ENCODE data around the gene KIF5C. TPM values are rescaled to one million over a fixed set of nuclear protein-coding genes. Genes with fewer than 3 reads are reported as not detected.

KIF5C gene
- total and polyA plus RNA-seq, 2 of the 13 experiments (the other 11 are each of a cell fraction or from before 2014, with no cell fraction given) = 0.15 to 0.20 TPM

- TF ChIP-seq GMEB1 (CRISPR knock-in tag; IDR thresholded peaks at IDR 0.05; ENCODE audit: borderline replicate concordance) = no peak
- no peak for TF ChIP-seq RARA (CRISPR knock-in tag; IDR thresholded peaks at IDR 0.05)
- TF ChIP-seq ZNF251 (CRISPR knock-in tag; IDR thresholded peaks at IDR 0.05) = no peak
- no peak for TF ChIP-seq MYC (CRISPR knock-in tag; IDR thresholded peaks at IDR 0.05; ENCODE audit: borderline replicate concordance)
- 0 out of 2 replicates have a peak, but pooled peaks have one; percentile 25 for TF ChIP-seq ZBTB25 (CRISPR knock-in tag; IDR thresholded peaks at IDR 0.05)
- no peak for TF ChIP-seq ZNF652 (CRISPR knock-in tag; IDR thresholded peaks at IDR 0.05; ENCODE audit: borderline replicate concordance, low read depth)
- TF ChIP-seq RFXAP (CRISPR knock-in tag; IDR thresholded peaks at IDR 0.05; ENCODE audit: borderline replicate concordance) = no peak
- no peak for TF ChIP-seq SAP130 (CRISPR knock-in tag; IDR thresholded peaks at IDR 0.05; ENCODE audit: low read depth)
- no peak for TF ChIP-seq MLXIP (CRISPR knock-in tag; IDR thresholded peaks at IDR 0.05; ENCODE audit: borderline replicate concordance)
- no peak for TF ChIP-seq FOSL1 (CRISPR knock-in tag; IDR thresholded peaks at IDR 0.05; ENCODE audit: borderline replicate concordance)
- TF ChIP-seq GABPB1 (CRISPR knock-in tag; IDR thresholded peaks at IDR 0.05) = peak; percentile 39; the same call in 1 of the 2 replicates
- no peak for TF ChIP-seq ZNF7 (CRISPR knock-in tag; IDR thresholded peaks at IDR 0.05)
- TF ChIP-seq ZNF878 (CRISPR knock-in tag; IDR thresholded peaks at IDR 0.05) = no peak
- no peak for TF ChIP-seq PHB2 (IDR thresholded peaks at IDR 0.05; ENCODE audit: partially characterized antibody)
- no peak for TF ChIP-seq NBN (conservative IDR thresholded peaks at IDR 0.05)
- TF ChIP-seq ZNF260 (CRISPR knock-in tag; IDR thresholded peaks at IDR 0.05; ENCODE audit: borderline replicate concordance, low read depth) = no peak
- TF ChIP-seq PRPF4 (IDR thresholded peaks at IDR 0.05; ENCODE audit: low read depth, low read length, poor library complexity, severe bottlenecking) = no peak
- no peak for TF ChIP-seq SIX4 (CRISPR knock-in tag; IDR thresholded peaks at IDR 0.05)
- peak; percentile 20; the same call in 1 of the 2 replicates for TF ChIP-seq HNF1B (CRISPR knock-in tag; IDR thresholded peaks at IDR 0.05)
- TF ChIP-seq GATAD2A (CRISPR knock-in tag; IDR thresholded peaks at IDR 0.05) = 0 out of 2 replicates have a peak, but pooled peaks have one; percentile 20
Observed at GRCh38 chr2:148926291-148926961, 51.4 kb downstream of the KIF5C start (continued).
